ENCODE measurements around the gene GALNTL6. TPM values are rescaled to one million over a fixed set of nuclear protein-coding genes. Genes with fewer than 3 reads are reported as not detected.

GALNTL6 gene
- total RNA-seq, 1 experiment from 2014 or later, result not detected

GRCh38 chr4:171785388-171785787 lies 27.8 kb upstream of the GALNTL6 start:
- Histone ChIP-seq H3K23ac (ENCODE audit: insufficient read length, low read depth, low read length) (no peak overlapping the region), H3K9ac (ENCODE audit: extremely low read depth, insufficient read length, low read length) (no peak overlapping the region), H4K20me1 (ENCODE audit: control insufficient read depth, insufficient read depth, insufficient read length) (no peaks in the 10 kb centered on the region), H2BK15ac (ENCODE audit: low read depth, low read length) (no peak overlapping the region), H2BK5ac (ENCODE audit: insufficient read length, low read length) (no peak overlapping the region), H2BK12ac (ENCODE audit: insufficient read length, low read depth, low read length) (no peak overlapping the region), H2BK20ac (ENCODE audit: low read depth, low read length, poor library complexity, severe bottlenecking) (no peak overlapping the region), H4K8ac (replicated peaks; ENCODE audit: insufficient read length, low read depth, low read length) (no peak overlapping the region), H3K18ac (ENCODE audit: insufficient read length, low read depth, low read length) (no peak overlapping the region), H3K79me1 (ENCODE audit: insufficient read depth, low read depth, low read length, poor library complexity, severe bottlenecking) (no peaks in the 10 kb centered on the region), H3K9me3 (ENCODE audit: control insufficient read depth, low read depth, low read length) (peaks cover 12% of the 10 kb centered on the region), H3T11ph (ENCODE audit: low read length) (no peak overlapping the region), H2AK5ac (ENCODE audit: insufficient read length, low read length) (no peak overlapping the region), H3K27me3 (ENCODE audit: insufficient read depth, low read length) (no peaks in the 10 kb centered on the region), H3K23me2 (ENCODE audit: insufficient read length, low read depth, low read length, poor library complexity, severe bottlenecking) (no peaks in the 10 kb centered on the region), H3K4ac (ENCODE audit: low read depth, low read length) (no peak overlapping the region), H4K5ac (ENCODE audit: insufficient read length, low read depth, low read length) (no peak overlapping the region), H2BK120ac (ENCODE audit: low read depth, low read length, poor library complexity, severe bottlenecking) (no peak overlapping the region), H2AFZ (ENCODE audit: low read length) (no peak overlapping the region), H3K4me2 (ENCODE audit: insufficient read depth, insufficient read length, low read length) (no peak overlapping the region), H3K79me2 (ENCODE audit: insufficient read depth, low read length) (no peaks in the 10 kb centered on the region), H3K27ac (ENCODE audit: insufficient read length, low read depth, low read length) (no peak overlapping the region), H4K91ac (ENCODE audit: insufficient read length, low read depth, low read length) (no peak overlapping the region), H3K56ac (ENCODE audit: insufficient read length, low read depth, low read length) (no peak overlapping the region), H3K4me1 (ENCODE audit: insufficient read depth, low read length) (no peaks in the 10 kb centered on the region), H3K14ac (ENCODE audit: insufficient read depth, low read length) (no peak overlapping the region)
- Mint-ChIP-seq H3K27me3 (ENCODE audit: low read depth) (no peaks in the 10 kb centered on the region), H3K36me3 (ENCODE audit: insufficient read depth in 1 of 3, low read depth in 3 of 3) (peaks cover 6 to 23% (median 9%) of the 10 kb centered on the region in 3 experiments; a peak in 6 of 7 replicates), H3K4me1 (no peaks in the 10 kb centered on the region), H3K9me3 (peaks cover 23 to 24% of the 10 kb centered on the region in 2 experiments), H3K4me3 (no peak overlapping the region), H3K27ac (no peak overlapping the region)
- TF ChIP-seq CTCF (conservative IDR thresholded peaks at IDR 0.05), result no peak
- no peak for DNase-seq
- no CpG with 5 or more reads among the region's 3 CpGs for WGBS (ENCODE audit: extremely low coverage, insufficient read length, low lambda C conversion rate)
